Endometrium (tissue), 2 donors: ENCODE results near the gene LACTBL1.

ENCODE experiments used
- FAIRE-seq: peaks from 2 replicates; lab custom pipeline; 2012; peaks lifted over from hg19 to GRCh38; lab: Jason Lieb, UNC
- donor health status: control.
- donor health status: control.

LACTBL1 gene

GRCh38 chr1:22944346-22945055, 28.2 kb downstream of the LACTBL1 start:
- FAIRE-seq = no peak

- no peak for FAIRE-seq
These were observed 31.4 kb downstream of the LACTBL1 start for GRCh38 chr1:22941257-22941656.

- FAIRE-seq = no peak
These were observed 36.0 kb downstream of the LACTBL1 start for GRCh38 chr1:22936681-22937080.

GRCh38 chr1:22935433-22935832, 37.2 kb downstream of the LACTBL1 start:
- FAIRE-seq = no peak

- no peak for FAIRE-seq
These were observed 39.7 kb downstream of the LACTBL1 start for GRCh38 chr1:22932803-22933470.

GRCh38 chr1:22930240-22930912, 42.3 kb downstream of the LACTBL1 start:
- no peak for FAIRE-seq

GRCh38 chr1:22925111-22925510, 47.6 kb downstream of the LACTBL1 start:
- no peak for FAIRE-seq

GRCh38 chr1:22922640-22923039, 50.0 kb downstream of the LACTBL1 start:
- no peak for FAIRE-seq

GRCh38 chr1:22921452-22922126, 51.1 kb downstream of the LACTBL1 start:
- FAIRE-seq = no peak

GRCh38 chr1:22920734-22921451, 51.8 kb downstream of the LACTBL1 start:
- no peak for FAIRE-seq

GRCh38 chr1:22920026-22920733, 52.5 kb downstream of the LACTBL1 start:
- FAIRE-seq = no peak

GRCh38 chr1:22919341-22920025, 53.2 kb downstream of the LACTBL1 start:
- FAIRE-seq = no peak

GRCh38 chr1:22918644-22919043, 54.0 kb downstream of the LACTBL1 start:
- FAIRE-seq = no peak

GRCh38 chr1:22917989-22918388, 54.7 kb downstream of the LACTBL1 start:
- no peak for FAIRE-seq

- no peak for FAIRE-seq
These were observed 56.2 kb downstream of the LACTBL1 start for GRCh38 chr1:22916471-22916820.

- no peak for FAIRE-seq
These were observed 56.7 kb downstream of the LACTBL1 start for GRCh38 chr1:22915816-22916470.

- FAIRE-seq = no peak
These were observed 57.4 kb downstream of the LACTBL1 start for GRCh38 chr1:22915231-22915630.

- no peak for FAIRE-seq
These were observed 57.9 kb downstream of the LACTBL1 start for GRCh38 chr1:22914633-22915217.

GRCh38 chr1:22914156-22914555, 58.5 kb downstream of the LACTBL1 start:
- FAIRE-seq = no peak
